Stimulated activated CD4-positive, alpha-beta T cell treated with anti-CD3 and anti-CD28 coated beads, TNF-alpha, amount 100 ng/mL, for 4 hours (primary cell): ENCODE results near the gene CNTN1.

Source experiments
- DNase-seq, 3 experiments: peaks; one replicate each; pipeline ENCODE4 v3.0.0-alpha.2; 2020; ENCODE audit warnings: low read depth in 3 of 3

The CNTN1 gene

GRCh38 chr12:40837891-40838429, 145.7 kb downstream of the CNTN1 start:
- no peak for DNase-seq

GRCh38 chr12:40843495-40843894, 151.3 kb downstream of the CNTN1 start:
- DNase-seq: no peak

GRCh38 chr12:40853221-40853620, 161.0 kb downstream of the CNTN1 start:
- DNase-seq: no peak

- DNase-seq: no peak
Observed at GRCh38 chr12:40854604-40855003, 162.4 kb downstream of the CNTN1 start.

- DNase-seq: no peak
Observed at GRCh38 chr12:40864891-40865290, 172.7 kb downstream of the CNTN1 start.

- DNase-seq: no peak
Observed at GRCh38 chr12:40870981-40871380, 178.7 kb downstream of the CNTN1 start.

- no peak for DNase-seq
Observed at GRCh38 chr12:40874868-40875267, 182.6 kb downstream of the CNTN1 start.

GRCh38 chr12:40889329-40889728, 197.1 kb downstream of the CNTN1 start:
- no peak for DNase-seq

GRCh38 chr12:40892528-40892927, 200.3 kb downstream of the CNTN1 start:
- DNase-seq: no peak

GRCh38 chr12:40898505-40898904, 206.3 kb downstream of the CNTN1 start:
- DNase-seq: no peak

GRCh38 chr12:40903040-40903439, 210.8 kb downstream of the CNTN1 start:
- no peak for DNase-seq

- no peak for DNase-seq
Observed at GRCh38 chr12:40907115-40907527, 214.9 kb downstream of the CNTN1 start.

- DNase-seq: no peak
Observed at GRCh38 chr12:40911676-40912075, 219.4 kb downstream of the CNTN1 start.

- no peak for DNase-seq
Observed at GRCh38 chr12:40915172-40915571, 222.9 kb downstream of the CNTN1 start.

GRCh38 chr12:40917561-40917960, 225.3 kb downstream of the CNTN1 start:
- DNase-seq: no peak

GRCh38 chr12:40921563-40922163, 229.4 kb downstream of the CNTN1 start:
- DNase-seq: no peak

GRCh38 chr12:40937891-40938290, 245.7 kb downstream of the CNTN1 start:
- DNase-seq: no peak

- no peak for DNase-seq
Observed at GRCh38 chr12:40942326-40942725, 250.1 kb downstream of the CNTN1 start.

GRCh38 chr12:40945772-40946171, 253.5 kb downstream of the CNTN1 start:
- DNase-seq: no peak

- DNase-seq: no peak
Observed at GRCh38 chr12:40946612-40947194, 254.5 kb downstream of the CNTN1 start.

GRCh38 chr12:40947797-40948196, 255.6 kb downstream of the CNTN1 start:
- DNase-seq: no peak

- DNase-seq: no peak
Observed at GRCh38 chr12:40953076-40953475, 260.8 kb downstream of the CNTN1 start.

GRCh38 chr12:40957417-40957816, 265.2 kb downstream of the CNTN1 start:
- no peak for DNase-seq

- no peak for DNase-seq
Observed at GRCh38 chr12:40959041-40959440, 266.8 kb downstream of the CNTN1 start.
